K562 (cell line): ENCODE measurements around the gene HNRNPF. TPM values are rescaled to one million over a fixed set of nuclear protein-coding genes. Genes with fewer than 3 reads are reported as not detected.
A peak's percentile ranks its signal among the peaks of the same experiment; 100 is the strongest.

Source experiments
- ELF4 ChIP-seq: fragments of 450-650 bp; formaldehyde crosslinking; IDR thresholded peaks from 2 replicates; pipeline ENCODE4 v1.4.0; 2022; ENCODE audit warnings: missing genetic modification characterization
- HEY1 ChIP-seq: fragments of 250-450 bp; sonication (Bioruptor Pico); IDR thresholded peaks from 2 replicates; pipeline ENCODE4 v1.5.0; 2020; ENCODE audit warnings: mild to moderate bottlenecking, moderate library complexity, borderline replicate concordance
- NFRKB ChIP-seq: fragments of 450-650 bp; IDR thresholded peaks from 2 replicates; pipeline ENCODE4 v1.6.1; 2016; ENCODE audit warnings: low read depth
- TAF1 ChIP-seq: IDR thresholded peaks from 2 replicates; pipeline ENCODE4 v1.6.1; 2011; ENCODE audit warnings: mild to moderate bottlenecking, low read length, moderate library complexity; ENCODE audit not compliant: insufficient read depth, control insufficient read depth, severe bottlenecking; ENCODE audit errors: extremely low read depth
- TSC22D4 ChIP-seq: fragments of 450-650 bp; IDR thresholded peaks from 2 replicates; pipeline ENCODE4 v1.6.1; 2016; ENCODE audit warnings: missing genetic modification characterization, missing biosample characterization, control low read depth
- polyA plus RNA-seq, 8 experiments: library from polyadenylated mRNA; depleted of rRNA in 4 of 8; stranded (reverse) in 5 of 8; unstranded in 3 of 8; fragments of >200 nt; fragmentation: Nextera tagmentation in 2 of 8; fragmentation: Illumina TruSeq in 1 of 8; extraction: Ambion mirVana in 2 of 8; extraction: Trizol in 1 of 8; gene quantifications; 2 replicates each; pipeline versions ENCODE4 v1.2.1 to v1.2.3, GENCODE V29; 2011 to 2014; ENCODE audit warnings: inconsistent platforms in 1 of 8, missing spikeins in 1 of 8
- total RNA-seq, 7 experiments: library from RNA; depleted of rRNA in 6 of 7; stranded (reverse); fragments of >200 nt in 6 of 7; fragmentation: Illumina TruSeq in 2 of 7; extraction: Trizol in 2 of 7; gene quantifications; 2 replicates each; pipeline versions ENCODE4 v1.2.1 to v1.2.3, GENCODE V29; 2011 to 2021; ENCODE audit warnings: low replicate concordance in 1 of 7
- TF ChIP-seq, protein P1 (sequence below), 2 experiments: fragments of 450-650 bp; IDR thresholded peaks; 2 replicates each; pipeline ENCODE4 v1.6.1; 2016; ENCODE audit warnings: mild to moderate bottlenecking in 2 of 2, borderline replicate concordance in 1 of 2, low read depth in 1 of 2, moderate library complexity in 1 of 2
- TF ChIP-seq, protein P2 (sequence below): fragments of 250-450 bp; sonication (Bioruptor Pico); IDR thresholded peaks from 2 replicates; pipeline ENCODE4 v1.5.0; 2021
- TF ChIP-seq, protein P3 (sequence below), 2 experiments: fragments of 450-650 bp in 1 of 2; sonication (generic) in 1 of 2; formaldehyde crosslinking in 1 of 2; IDR thresholded peaks; 2 replicates each; pipeline versions ENCODE4 v1.7.1 to v1.9.0; 2016 to 2022; ENCODE audit warnings: inconsistent platforms in 1 of 2, mild to moderate bottlenecking in 1 of 2, missing genetic modification reagents in 1 of 2

Gene HNRNPF
- total and polyA plus RNA-seq, 9 of the 15 experiments (the other 6 are each of a cell fraction or from before 2014, with no cell fraction given), result 192 to 489 (median 416) TPM

DNA sequence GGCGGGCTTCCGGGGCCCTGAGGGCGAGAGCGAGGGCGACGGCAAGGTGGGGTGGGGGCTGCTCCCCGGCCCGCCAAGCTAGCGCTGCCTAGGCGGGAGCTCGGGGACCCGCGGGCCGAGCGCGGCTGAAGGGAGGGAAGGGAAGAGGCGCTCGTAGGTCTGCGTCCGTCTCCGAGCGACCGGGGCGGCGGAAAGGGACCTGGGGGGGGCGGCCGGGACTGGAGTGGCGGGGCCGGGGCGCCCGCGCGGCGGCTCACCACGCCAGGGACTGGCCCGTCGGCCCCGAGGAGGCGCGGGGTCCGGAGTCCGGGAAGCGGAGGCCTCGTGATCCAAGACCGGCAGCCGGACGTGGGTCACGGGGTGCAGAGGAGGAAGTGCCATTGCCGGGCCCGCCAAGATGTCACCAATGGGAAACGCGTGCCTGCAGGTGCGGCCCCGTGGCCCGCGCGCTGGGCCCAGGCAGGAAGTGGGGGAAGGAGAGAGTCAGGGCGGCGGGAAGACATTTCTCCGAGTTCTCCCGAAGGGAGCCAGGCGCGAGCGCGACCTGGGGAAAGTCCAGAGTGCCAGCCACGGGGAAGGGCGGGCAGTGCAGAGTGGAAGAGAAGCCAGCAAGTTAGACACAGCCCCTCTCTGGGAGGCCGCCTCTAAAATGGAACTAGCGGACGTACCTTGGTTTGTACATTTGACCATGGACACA is 11.9 kb downstream of the HNRNPF start (continued):
- TF ChIP-seq, protein P1, sequence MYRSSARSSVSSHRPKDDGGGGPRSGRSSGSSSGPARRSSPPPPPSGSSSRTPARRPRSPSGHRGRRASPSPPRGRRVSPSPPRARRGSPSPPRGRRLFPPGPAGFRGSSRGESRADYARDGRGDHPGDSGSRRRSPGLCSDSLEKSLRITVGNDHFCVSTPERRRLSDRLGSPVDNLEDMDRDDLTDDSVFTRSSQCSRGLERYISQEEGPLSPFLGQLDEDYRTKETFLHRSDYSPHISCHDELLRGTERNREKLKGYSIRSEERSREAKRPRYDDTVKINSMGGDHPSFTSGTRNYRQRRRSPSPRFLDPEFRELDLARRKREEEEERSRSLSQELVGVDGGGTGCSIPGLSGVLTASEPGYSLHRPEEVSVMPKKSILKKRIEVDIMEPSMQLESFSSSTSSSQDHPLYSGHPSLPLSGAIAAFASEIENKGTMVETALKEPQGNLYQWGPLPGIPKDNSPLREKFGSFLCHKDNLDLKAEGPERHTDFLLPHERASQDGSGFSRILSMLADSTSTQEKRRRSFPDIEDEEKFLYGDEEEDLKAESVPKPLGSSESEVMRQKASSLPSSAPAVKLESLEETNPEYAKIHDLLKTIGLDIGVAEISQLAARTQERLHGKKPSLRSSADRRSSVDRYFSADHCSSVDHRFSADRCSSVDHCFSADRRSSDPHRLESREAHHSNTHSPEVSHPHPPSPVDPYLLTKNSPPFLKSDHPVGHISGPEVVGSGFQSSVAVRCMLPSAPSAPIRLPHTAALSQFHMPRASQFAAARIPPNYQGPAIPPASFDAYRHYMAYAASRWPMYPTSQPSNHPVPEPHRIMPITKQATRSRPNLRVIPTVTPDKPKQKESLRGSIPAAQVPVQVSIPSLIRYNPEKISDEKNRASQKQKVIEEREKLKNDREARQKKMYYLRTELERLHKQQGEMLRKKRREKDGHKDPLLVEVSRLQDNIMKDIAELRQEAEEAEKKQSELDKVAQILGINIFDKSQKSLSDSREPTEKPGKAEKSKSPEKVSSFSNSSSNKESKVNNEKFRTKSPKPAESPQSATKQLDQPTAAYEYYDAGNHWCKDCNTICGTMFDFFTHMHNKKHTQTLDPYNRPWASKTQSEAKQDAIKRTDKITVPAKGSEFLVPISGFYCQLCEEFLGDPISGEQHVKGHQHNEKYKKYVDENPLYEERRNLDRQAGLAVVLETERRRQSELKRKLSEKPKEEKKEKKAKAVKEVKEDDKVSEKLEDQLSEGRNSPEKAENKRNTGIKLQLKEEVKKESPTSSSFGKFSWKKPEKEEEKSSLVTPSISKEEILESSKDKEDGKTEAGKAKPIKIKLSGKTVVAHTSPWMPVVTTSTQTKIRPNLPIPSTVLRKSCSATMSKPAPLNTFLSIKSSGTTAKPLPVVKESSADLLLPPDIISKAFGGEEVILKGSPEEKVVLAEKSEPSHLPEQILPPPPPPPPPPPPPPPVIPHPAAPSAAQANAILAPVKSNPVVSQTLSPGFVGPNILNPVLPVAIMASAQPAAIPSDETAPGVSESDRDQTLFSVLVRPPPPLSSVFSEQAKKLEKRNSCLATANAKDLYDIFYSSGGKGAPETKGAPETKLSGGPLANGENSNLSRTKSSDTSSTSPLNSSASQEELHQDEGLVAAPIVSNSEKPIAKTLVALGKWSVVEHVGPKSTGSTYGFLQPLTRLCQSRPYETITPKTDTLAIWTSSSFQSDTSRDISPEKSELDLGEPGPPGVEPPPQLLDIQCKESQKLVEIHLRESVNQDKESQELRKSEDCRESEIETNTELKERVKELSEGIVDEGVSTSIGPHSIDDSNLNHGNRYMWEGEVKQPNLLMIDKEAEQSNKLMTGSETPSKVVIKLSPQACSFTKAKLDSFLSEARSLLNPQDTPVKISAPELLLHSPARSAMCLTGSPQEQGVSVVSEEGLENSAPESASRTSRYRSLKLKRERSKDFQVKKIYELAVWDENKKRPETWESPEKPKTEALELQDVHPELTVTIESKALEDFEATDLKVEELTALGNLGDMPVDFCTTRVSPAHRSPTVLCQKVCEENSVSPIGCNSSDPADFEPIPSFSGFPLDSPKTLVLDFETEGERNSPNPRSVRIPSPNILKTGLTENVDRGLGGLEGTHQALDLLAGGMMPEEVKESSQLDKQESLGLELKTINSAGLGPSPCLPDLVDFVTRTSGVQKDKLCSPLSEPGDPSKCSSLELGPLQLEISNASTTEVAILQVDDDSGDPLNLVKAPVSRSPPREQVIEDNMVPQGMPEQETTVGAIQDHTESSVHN (IDR thresholded peaks at IDR 0.05; ENCODE audit: borderline replicate concordance in 1 of 2, low read depth in 1 of 2), result no peak
- TF ChIP-seq TAF1 (peak; percentile 76), TSC22D4 (no peak), NFRKB (peak; percentile 96), ELF4 (peak; percentile 96), HEY1 (no peak)
- TF ChIP-seq, protein P2, sequence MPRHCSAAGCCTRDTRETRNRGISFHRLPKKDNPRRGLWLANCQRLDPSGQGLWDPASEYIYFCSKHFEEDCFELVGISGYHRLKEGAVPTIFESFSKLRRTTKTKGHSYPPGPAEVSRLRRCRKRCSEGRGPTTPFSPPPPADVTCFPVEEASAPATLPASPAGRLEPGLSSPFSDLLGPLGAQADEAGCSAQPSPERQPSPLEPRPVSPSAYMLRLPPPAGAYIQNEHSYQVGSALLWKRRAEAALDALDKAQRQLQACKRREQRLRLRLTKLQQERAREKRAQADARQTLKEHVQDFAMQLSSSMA (CRISPR knock-in tag), result no peak
- TF ChIP-seq, protein P3, sequence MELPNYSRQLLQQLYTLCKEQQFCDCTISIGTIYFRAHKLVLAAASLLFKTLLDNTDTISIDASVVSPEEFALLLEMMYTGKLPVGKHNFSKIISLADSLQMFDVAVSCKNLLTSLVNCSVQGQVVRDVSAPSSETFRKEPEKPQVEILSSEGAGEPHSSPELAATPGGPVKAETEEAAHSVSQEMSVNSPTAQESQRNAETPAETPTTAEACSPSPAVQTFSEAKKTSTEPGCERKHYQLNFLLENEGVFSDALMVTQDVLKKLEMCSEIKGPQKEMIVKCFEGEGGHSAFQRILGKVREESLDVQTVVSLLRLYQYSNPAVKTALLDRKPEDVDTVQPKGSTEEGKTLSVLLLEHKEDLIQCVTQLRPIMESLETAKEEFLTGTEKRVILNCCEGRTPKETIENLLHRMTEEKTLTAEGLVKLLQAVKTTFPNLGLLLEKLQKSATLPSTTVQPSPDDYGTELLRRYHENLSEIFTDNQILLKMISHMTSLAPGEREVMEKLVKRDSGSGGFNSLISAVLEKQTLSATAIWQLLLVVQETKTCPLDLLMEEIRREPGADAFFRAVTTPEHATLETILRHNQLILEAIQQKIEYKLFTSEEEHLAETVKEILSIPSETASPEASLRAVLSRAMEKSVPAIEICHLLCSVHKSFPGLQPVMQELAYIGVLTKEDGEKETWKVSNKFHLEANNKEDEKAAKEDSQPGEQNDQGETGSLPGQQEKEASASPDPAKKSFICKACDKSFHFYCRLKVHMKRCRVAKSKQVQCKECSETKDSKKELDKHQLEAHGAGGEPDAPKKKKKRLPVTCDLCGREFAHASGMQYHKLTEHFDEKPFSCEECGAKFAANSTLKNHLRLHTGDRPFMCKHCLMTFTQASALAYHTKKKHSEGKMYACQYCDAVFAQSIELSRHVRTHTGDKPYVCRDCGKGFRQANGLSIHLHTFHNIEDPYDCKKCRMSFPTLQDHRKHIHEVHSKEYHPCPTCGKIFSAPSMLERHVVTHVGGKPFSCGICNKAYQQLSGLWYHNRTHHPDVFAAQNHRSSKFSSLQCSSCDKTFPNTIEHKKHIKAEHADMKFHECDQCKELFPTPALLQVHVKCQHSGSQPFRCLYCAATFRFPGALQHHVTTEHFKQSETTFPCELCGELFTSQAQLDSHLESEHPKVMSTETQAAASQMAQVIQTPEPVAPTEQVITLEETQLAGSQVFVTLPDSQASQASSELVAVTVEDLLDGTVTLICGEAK (IDR thresholded peaks at IDR 0.05), result peak; percentile 81
- TF ChIP-seq, protein P3 (CRISPR knock-in tag; IDR thresholded peaks at IDR 0.05), result peak; percentile 58; the same call in 1 of the 2 replicates
